Muscle layer of duodenum (tissue), 2 donors: ENCODE results near the gene ALPP.

Source experiments
- H3K27ac ChIP-seq: one replicate; pipeline ENCODE4 v1.7.0; 2013; ENCODE audit warnings: mild to moderate bottlenecking, low read length
- H3K27me3 ChIP-seq: one replicate; pipeline ENCODE4 v1.7.0; 2013; ENCODE audit warnings: low read depth, mild to moderate bottlenecking, control low read depth, low read length
- H3K36me3 ChIP-seq, 2 donors: one replicate each; pipeline ENCODE4 v1.7.0; 2013; ENCODE audit warnings: low read length in 2 of 2, control low read depth in 1 of 2, mild to moderate bottlenecking in 1 of 2; ENCODE audit not compliant: insufficient read depth in 2 of 2, control insufficient read depth in 1 of 2
- H3K4me1 ChIP-seq, 2 donors: one replicate each; pipeline ENCODE4 v1.7.0; 2013; ENCODE audit warnings: low read length in 2 of 2, mild to moderate bottlenecking in 2 of 2, control low read depth in 1 of 2, moderate library complexity in 1 of 2; ENCODE audit not compliant: insufficient read depth in 2 of 2, control insufficient read depth in 1 of 2
- H3K4me3 ChIP-seq, 2 donors: one replicate each; pipeline ENCODE4 v1.7.0; 2013; ENCODE audit warnings: low read length in 2 of 2, low read depth in 1 of 2, mild to moderate bottlenecking in 1 of 2
- H3K9me3 ChIP-seq, 2 donors: one replicate each; pipeline ENCODE4 v1.7.0; 2013; ENCODE audit warnings: low read length in 2 of 2, control low read depth in 1 of 2, mild to moderate bottlenecking in 1 of 2; ENCODE audit not compliant: control insufficient read depth in 1 of 2
- donor health status: healthy.

Gene ALPP

DNA sequence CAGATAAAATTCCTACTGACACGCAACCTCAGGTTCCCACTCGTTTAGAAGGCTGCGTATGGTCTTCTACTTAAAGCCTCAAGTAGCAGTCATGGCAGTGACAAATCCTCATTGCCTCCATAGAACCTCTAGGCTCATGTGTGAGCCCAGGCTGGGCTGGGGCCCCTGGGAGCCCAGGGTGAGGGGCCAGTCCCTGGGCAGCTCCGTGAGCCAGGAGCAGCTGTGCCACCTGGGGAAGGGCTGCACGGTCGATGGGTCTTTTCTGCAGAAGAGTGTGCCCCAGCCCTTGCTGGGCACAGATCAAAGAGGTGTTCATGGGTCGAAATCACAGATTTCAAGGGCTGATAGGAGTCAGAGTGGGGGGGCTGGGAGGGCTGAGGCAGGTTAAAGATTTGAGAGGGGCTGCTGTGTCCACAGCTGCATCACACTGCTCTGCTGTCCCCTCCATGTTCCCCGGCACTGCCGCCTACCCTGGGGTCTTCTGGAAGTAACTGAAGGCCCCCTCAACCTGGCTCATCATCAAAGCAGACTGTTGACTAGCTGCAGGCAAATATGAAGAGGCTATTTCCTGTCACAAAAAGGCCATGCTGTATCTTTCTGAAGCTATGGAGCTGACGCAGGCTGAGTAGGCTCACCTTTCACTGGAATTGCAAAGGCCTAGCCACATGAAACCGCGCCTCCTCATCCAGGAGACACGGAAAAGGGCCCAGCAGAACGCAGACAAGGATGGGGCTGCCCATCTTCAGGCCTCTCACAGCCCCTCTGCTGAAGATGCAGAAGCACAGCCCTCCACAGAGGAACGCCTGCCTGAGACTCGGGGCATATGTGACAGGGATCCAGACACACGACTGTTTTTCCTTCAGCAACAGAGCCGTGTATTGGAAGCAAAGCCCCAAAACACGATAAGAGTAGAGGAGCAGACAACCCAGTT lies 35.7 kb upstream of the ALPP start:
- peaks cover 0 to 18% of the 10 kb centered on the region in 2 donors for H3K9me3 ChIP-seq

DNA sequence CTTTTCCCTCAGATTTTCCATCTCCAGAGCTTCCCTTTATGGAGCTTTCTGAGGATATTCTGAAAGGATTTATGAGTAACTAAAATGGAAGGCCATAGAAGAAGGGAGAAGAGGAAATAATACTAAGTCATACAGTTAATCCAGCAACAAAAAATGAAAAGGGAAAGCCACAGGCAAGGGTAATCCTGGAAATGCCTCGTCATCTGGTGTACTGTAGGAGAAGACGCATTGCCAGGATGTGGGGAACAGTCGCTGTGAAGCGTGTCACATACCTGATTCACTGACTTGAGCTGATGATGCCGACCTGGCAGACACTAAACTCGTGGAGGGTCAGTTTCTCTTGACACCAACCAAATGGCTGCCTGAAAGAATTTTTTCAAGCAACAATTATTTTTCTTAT lies 34.7 kb upstream of the ALPP start:
- Histone ChIP-seq H3K4me3 (no peak overlapping the region), H3K4me1 (no peaks in the 10 kb centered on the region), H3K27ac (no peak overlapping the region), H3K27me3 (no peaks in the 10 kb centered on the region), H3K36me3 (no peaks in the 10 kb centered on the region), H3K9me3 (peaks cover 0 to 18% of the 10 kb centered on the region in 2 donors)

More for the DNA sequence above, 35.7 kb upstream of the ALPP start:
- Histone ChIP-seq H3K4me1 (no peaks in the 10 kb centered on the region), H3K27me3 (no peaks in the 10 kb centered on the region), H3K27ac (no peak overlapping the region), H3K36me3 (no peaks in the 10 kb centered on the region), H3K4me3 (no peak overlapping the region)

DNA sequence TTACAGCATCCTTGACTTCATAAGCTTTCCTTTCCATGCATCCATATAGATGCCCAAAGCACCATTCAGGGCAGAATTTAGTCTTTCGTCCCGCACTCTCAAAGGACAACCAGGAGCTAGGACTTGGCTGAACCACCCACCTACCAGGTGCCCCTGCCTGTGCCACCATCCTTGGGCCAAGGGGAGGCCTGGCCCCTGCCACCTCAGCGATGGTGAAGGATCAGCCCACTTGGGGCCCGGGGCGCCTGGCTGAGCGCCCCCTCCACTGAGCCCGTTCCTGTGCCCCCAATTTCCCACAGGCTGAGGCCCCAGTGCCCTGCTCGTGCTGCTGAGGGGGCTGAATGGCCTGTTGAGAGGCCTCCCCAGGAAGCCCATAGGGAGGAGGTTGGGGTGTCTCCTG lies 33.3 kb upstream of the ALPP start:
- Histone ChIP-seq H3K27me3 (peaks cover 8% of the 10 kb centered on the region), H3K4me3 (no peak overlapping the region), H3K9me3 (peaks cover 0 to 22% of the 10 kb centered on the region in 2 donors), H3K4me1 (no peaks in the 10 kb centered on the region), H3K36me3 (no peaks in the 10 kb centered on the region), H3K27ac (no peak overlapping the region)

DNA sequence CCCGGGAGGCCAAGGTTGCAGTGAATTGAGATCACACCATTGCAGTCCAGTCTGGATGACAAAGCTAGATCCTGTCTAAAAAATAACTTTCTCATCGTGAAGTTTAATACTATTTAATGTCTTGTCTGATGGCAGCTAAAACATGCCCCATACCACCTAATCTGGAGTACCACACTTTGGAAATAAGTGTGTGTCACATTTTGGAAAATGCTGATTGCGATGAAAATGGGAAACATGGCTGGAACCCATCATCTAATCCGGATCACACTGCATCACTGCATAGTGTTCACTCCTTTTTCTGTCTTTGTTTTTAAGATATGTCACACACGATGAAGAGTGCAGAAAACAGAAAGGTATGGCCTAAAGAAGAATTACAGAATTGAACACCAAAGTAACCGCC lies 31.2 kb upstream of the ALPP start:
- H3K4me3 ChIP-seq: no peak overlapping the region
- H3K9me3 ChIP-seq: peaks cover 0 to 22% of the 10 kb centered on the region in 2 donors
- peaks cover 24% of the 10 kb centered on the region for H3K27me3 ChIP-seq
- H3K27ac ChIP-seq: no peak overlapping the region
- H3K4me1 ChIP-seq: peaks cover 0 to 17% of the 10 kb centered on the region in 2 donors
- no peaks in the 10 kb centered on the region for H3K36me3 ChIP-seq

DNA sequence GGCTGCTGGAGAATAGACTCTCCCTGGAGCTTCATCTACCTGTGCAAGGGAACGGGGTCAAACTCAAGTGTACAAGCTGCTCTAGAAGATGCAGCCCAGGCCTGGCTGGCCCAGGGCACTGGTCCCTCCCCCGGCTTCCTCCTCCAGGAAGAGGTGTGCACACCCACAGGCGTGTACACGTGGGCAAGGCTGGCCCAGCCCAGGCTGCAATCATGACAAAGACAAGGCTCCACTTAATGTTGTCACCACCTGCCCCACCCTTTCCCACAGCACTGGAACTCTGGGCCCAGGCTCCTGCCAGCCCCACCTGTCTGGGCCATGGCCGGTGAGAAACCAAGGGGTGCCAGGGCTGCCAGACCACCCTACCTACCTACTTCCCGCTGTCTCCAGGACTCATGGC lies 29.6 kb upstream of the ALPP start:
- peaks cover 33% of the 10 kb centered on the region for H3K27me3 ChIP-seq
- H3K36me3 ChIP-seq: no peaks in the 10 kb centered on the region
- no peak overlapping the region for H3K4me3 ChIP-seq
- no peak overlapping the region for H3K27ac ChIP-seq
- peaks cover 0 to 13% of the 10 kb centered on the region in 2 donors for H3K9me3 ChIP-seq
- peaks cover 0 to 20% of the 10 kb centered on the region in 2 donors for H3K4me1 ChIP-seq

DNA sequence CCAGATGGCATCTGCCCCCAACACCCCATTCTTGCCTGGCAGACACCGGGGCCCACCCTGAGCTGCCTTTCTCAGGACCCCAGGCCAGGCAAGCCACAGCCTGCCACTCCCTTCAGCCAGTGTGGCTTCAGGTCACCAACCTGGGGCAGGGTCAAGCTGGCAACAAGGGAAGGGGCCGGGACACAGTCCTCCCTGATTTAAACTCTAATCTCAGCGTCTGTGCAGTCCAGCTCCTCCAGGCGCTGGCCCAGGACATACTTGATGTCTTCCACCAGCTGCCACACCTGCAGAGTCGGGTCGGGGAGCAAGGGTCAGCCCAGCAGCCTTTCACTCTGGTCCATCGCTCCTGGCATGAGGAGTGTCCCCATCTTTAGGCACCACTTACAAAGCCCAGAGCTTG lies 29.0 kb upstream of the ALPP start:
- Histone ChIP-seq H3K27me3 (peaks cover 33% of the 10 kb centered on the region), H3K27ac (no peak overlapping the region), H3K9me3 (peaks cover 0 to 13% of the 10 kb centered on the region in 2 donors), H3K36me3 (no peaks in the 10 kb centered on the region), H3K4me3 (no peak overlapping the region), H3K4me1 (peaks cover 0 to 20% of the 10 kb centered on the region in 2 donors)

DNA sequence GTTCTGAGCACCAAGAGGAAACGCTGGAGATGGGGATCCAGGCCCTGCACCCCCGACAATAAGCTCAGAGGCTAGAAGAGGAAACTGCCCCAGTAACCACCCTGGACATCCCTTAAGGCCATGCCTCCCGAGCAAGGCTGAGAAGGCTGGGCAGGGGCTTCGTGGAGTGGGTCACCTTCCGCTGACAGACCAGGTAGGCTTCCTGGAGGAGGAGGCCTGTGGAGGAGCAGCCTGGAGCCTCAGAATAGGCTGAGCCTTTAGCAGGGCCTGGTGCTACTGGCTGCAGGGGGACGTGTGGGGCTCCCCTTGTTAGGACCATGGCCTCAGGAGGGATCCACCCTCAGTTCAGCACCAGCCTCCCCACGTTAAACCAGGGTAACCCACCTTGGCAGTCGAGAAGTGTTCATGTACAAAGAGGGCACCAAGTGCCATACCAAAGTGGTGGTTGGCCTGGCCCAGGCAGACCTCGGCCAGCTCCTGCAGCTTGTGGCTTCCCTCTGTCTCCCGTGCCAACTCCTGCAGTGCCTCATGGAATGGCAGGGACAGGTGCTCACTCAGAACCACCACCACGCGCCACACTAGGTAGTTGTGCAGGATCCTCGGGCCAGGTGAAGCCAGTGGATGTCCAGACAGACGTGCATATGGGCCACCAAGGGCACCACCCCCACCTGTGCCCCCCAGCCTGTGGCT lies 28.5 kb upstream of the ALPP start:
- H3K4me1 ChIP-seq: peaks cover 0 to 20% of the 10 kb centered on the region in 2 donors
- no peak overlapping the region for H3K27ac ChIP-seq
- no peaks in the 10 kb centered on the region for H3K36me3 ChIP-seq
- H3K27me3 ChIP-seq: peaks cover 33% of the 10 kb centered on the region
- H3K9me3 ChIP-seq: peaks cover 0 to 13% of the 10 kb centered on the region in 2 donors
- no peak overlapping the region for H3K4me3 ChIP-seq

DNA sequence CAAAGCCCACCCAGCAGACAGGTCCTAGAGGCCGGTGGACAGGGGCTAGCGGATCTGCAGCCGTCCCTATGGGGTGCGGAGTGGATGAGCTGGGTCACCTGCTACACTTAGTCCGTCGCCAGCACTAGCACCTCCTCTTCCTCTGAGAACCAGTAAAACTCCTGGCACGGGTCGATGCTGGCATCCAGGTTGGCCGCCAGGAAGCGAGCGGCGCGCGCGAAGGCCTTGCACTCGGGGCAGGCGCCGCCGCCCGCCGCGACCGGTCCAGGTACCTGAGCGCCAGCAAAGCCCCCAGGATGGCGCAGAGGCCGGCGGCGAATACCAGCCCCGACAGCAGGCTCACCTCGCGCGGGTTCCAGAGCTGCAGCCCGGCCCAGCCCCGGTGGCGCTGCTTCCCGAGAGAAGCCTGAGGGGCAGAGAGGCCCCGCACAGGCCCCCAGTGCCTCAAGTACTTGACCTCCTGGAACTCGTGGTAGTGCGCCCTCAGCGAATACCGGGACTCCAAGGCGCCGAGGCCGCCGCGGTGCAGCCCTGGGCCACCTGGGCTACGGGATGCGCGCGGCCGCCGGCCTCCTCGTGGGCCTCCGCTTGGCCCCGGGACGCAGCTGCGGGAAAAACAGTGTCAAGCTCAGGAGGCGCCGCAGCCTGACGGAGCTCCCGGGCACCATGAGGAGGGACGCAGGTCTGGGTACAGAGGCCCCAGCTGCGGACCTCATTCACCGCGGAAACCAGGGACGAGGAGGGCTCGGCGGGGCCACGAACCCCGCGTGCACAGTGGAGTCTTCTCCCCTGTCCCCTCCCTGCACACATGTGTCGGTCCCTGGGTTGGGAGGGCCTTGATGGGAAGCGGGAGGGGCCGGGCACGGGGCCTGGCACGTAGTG lies 27.5 kb upstream of the ALPP start:
- H3K27ac ChIP-seq: no peak overlapping the region
- no peak overlapping the region for H3K4me3 ChIP-seq
- peaks cover 0 to 20% of the 10 kb centered on the region in 2 donors for H3K4me1 ChIP-seq
- H3K36me3 ChIP-seq: no peaks in the 10 kb centered on the region
- H3K27me3 ChIP-seq: peaks cover 33% of the 10 kb centered on the region
- peaks cover 0 to 12% of the 10 kb centered on the region in 2 donors for H3K9me3 ChIP-seq

DNA sequence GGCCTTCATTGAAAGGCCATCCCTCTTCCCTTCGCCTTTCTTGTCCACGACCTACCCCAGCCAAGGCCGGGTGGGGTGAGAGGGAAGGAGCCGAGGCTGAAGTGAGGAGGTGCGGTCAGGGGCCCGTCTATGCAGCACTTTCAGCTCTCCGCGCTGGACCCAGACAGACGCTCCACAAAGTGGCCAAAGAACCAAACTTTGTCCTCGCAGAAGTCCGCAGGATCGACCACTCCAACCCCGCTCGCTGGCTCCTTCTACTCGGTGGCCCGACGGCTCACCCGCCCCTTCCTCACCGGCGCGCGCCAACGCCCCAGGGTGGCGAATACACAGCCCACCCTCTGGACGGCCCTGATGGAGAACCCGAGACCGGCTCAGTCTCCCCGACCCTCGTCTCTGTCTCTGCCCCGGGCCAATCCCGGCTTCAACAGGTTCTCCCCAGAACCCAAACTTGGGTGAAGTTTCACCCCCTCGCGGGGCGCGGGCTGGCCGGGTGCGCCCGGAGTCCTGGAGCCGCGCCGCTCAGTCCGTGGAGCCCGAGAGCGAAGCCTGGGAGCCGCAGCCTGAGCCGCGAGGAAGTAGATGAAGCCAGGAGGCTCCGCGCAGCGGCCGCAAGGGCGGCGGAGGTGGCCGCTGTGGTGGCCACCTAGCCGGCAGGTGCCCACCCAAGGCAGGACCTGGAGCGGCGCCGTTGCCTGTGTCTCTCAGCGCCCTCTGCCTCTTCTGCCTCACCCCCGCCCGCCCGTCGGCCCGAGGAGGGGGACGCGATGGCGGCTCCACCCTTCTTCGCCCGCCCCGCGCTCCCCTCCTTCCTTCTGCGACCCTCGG lies 26.7 kb upstream of the ALPP start:
- Histone ChIP-seq H3K4me1 (peaks cover 0 to 20% of the 10 kb centered on the region in 2 donors), H3K27me3 (peaks cover 33% of the 10 kb centered on the region), H3K4me3 (peak overlapping the region in 1 of 2 donors; percentile 40), H3K36me3 (no peaks in the 10 kb centered on the region), H3K27ac (no peak overlapping the region), H3K9me3 (peaks cover 0 to 8% of the 10 kb centered on the region in 2 donors)

DNA sequence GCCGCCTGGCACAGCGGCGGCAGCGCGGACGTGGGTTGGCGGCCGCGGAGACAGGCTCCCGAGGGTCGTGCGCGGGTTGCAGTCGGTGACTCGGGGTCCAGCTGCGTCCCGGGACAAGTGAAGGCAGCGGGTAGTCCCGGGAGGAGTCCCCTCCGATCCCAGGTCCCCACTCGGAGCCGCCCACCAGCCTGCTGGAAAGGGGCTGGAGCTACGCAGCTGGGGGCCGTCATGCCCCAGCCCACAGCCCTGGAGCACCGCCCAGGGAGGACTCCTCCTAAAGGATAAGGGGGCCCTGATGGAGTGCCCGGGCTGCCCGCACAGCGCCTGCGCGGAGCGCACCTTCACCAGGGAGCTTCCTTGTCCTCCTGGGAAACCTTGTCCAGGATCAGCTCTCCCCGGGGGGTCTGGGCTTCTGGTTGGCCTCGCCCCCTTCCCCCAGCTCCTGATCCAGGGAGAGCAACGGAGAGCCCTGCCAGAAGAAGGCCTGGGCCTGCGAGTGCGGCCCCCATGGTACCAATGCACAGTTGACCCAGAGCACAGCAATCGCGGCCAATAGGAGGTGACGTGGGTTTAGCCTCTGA lies 25.9 kb upstream of the ALPP start:
- Histone ChIP-seq H3K4me1 (peaks cover 0 to 20% of the 10 kb centered on the region in 2 donors), H3K27ac (no peak overlapping the region), H3K9me3 (peaks cover 0 to 3% of the 10 kb centered on the region in 2 donors), H3K4me3 (peak overlapping the region in 1 of 2 donors; percentile 40), H3K36me3 (no peaks in the 10 kb centered on the region), H3K27me3 (peaks cover 33% of the 10 kb centered on the region)
